ENCODE data around the gene EXOC2.

GRCh38 chr6:520820-521219, 172.1 kb downstream of the EXOC2 start:
- no peak for TF ChIP-seq CTCF (IDR thresholded peaks at IDR 0.05; ENCODE audit: low read length)
- no peak for TF ChIP-seq EZH2 (IDR thresholded peaks at IDR 0.05; ENCODE audit: borderline replicate concordance, low read length)

Data from OCI-LY1 (cell line).